Gastroesophageal sphincter (tissue), 3 donors: Measurements from ENCODE around the gene ATP11B.

Experiments used
- EP300 ChIP-seq: sonication (generic); formaldehyde crosslinking; IDR thresholded peaks from one replicate; pipeline ENCODE4 v1.6.1; 2017; ENCODE audit warnings: antibody characterized with exemption, mild to moderate bottlenecking
- POLR2A ChIP-seq, 2 donors: fragments of 450-650 bp; IDR thresholded peaks; one replicate each; pipeline ENCODE4 v1.6.1; 2017; ENCODE audit warnings: antibody characterized with exemption in 2 of 2, mild to moderate bottlenecking in 2 of 2, moderate library complexity in 1 of 2
- POLR2AphosphoS5 ChIP-seq: sonication (generic); formaldehyde crosslinking; IDR thresholded peaks from one replicate; pipeline ENCODE4 v1.6.1; 2017; ENCODE audit warnings: antibody characterized with exemption
- TF ChIP-seq, protein P1 (sequence below), 4 experiments: fragments of 200-600 bp in 2 of 4; fragments of 450-650 bp in 2 of 4; sonication (generic) in 1 of 4; IDR thresholded peaks; one replicate each; pipeline ENCODE4 v1.5.1; 2017 to 2019; ENCODE audit warnings: antibody characterized with exemption in 4 of 4, mild to moderate bottlenecking in 2 of 4, moderate library complexity in 2 of 4

DNA sequence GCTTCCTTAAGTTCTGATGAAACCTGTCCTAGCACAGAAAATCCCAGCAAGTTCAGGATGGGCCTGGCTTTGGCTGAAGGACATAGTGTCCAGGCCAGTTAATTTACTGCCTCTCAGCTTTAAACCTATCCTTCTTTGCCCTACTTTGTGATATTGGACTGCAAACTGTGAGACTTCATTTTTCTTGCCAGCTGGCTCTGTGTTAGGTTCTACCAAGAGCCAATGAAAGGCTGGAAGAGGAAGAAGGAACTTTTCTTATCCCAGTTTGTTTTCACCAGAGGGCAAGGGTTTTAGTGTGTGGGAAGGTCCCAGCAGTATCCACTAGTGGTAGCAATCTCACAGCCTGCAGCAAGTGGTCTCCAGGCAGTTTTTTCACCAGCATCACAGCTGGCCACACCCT lies 168.9 kb downstream of the ATP11B start:
- no peak for TF ChIP-seq POLR2A (IDR thresholded peaks at IDR 0.05)
- TF ChIP-seq EP300, result no peak
- TF ChIP-seq, protein P1, sequence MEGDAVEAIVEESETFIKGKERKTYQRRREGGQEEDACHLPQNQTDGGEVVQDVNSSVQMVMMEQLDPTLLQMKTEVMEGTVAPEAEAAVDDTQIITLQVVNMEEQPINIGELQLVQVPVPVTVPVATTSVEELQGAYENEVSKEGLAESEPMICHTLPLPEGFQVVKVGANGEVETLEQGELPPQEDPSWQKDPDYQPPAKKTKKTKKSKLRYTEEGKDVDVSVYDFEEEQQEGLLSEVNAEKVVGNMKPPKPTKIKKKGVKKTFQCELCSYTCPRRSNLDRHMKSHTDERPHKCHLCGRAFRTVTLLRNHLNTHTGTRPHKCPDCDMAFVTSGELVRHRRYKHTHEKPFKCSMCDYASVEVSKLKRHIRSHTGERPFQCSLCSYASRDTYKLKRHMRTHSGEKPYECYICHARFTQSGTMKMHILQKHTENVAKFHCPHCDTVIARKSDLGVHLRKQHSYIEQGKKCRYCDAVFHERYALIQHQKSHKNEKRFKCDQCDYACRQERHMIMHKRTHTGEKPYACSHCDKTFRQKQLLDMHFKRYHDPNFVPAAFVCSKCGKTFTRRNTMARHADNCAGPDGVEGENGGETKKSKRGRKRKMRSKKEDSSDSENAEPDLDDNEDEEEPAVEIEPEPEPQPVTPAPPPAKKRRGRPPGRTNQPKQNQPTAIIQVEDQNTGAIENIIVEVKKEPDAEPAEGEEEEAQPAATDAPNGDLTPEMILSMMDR (IDR thresholded peaks at IDR 0.05), result peak in 1 of 4 experiments; percentile 17
- peak; percentile 74 for TF ChIP-seq POLR2AphosphoS5
